Liver (tissue), 9 donors: ENCODE data around the gene NCKIPSD. TPM values are rescaled to one million over a fixed set of nuclear protein-coding genes. Genes with fewer than 3 reads are reported as not detected.

Experiments
- DNase-seq: peaks from one replicate; pipeline ENCODE4 v3.0.0-alpha.2; 2017; ENCODE audit warnings: low spot score
- H3K27ac ChIP-seq, 2 donors: one replicate each; pipeline ENCODE4 v1.7.0; 2013; ENCODE audit warnings: inconsistent platforms in 2 of 2, low read length in 2 of 2, control low read depth in 1 of 2, low read depth in 1 of 2, mild to moderate bottlenecking in 1 of 2
- H3K27me3 ChIP-seq, 4 donors: one replicate each; pipeline versions ENCODE4 v1.6.1 to v1.7.0; 2013; ENCODE audit warnings: low read length in 3 of 4, inconsistent platforms in 1 of 4, mild to moderate bottlenecking in 1 of 4, moderate library complexity in 1 of 4; ENCODE audit not compliant: control insufficient read depth in 4 of 4, insufficient read depth in 4 of 4
- H3K36me3 ChIP-seq, 4 donors: one replicate each; pipeline versions ENCODE4 v1.6.1 to v1.7.0; 2013; ENCODE audit warnings: low read length in 3 of 4, mild to moderate bottlenecking in 3 of 4, low read depth in 1 of 4, moderate library complexity in 1 of 4; ENCODE audit not compliant: control insufficient read depth in 4 of 4, insufficient read depth in 3 of 4
- H3K4me1 ChIP-seq, 4 donors: one replicate each; pipeline versions ENCODE4 v1.6.1 to v1.7.0; 2013; ENCODE audit warnings: low read length in 3 of 4, mild to moderate bottlenecking in 3 of 4, moderate library complexity in 1 of 4; ENCODE audit not compliant: control insufficient read depth in 4 of 4, insufficient read depth in 4 of 4
- H3K4me3 ChIP-seq, 3 donors: one replicate each; pipeline versions ENCODE4 v1.6.1 to v1.7.0; 2013; ENCODE audit warnings: low read length in 3 of 3, control low read depth in 1 of 3, low read depth in 1 of 3, mild to moderate bottlenecking in 1 of 3
- H3K9ac ChIP-seq, 2 donors: one replicate each; pipeline ENCODE4 v1.7.0; 2013; ENCODE audit warnings: low read length in 2 of 2, mild to moderate bottlenecking in 2 of 2, moderate library complexity in 2 of 2, control low read depth in 1 of 2, low read depth in 1 of 2
- H3K9me3 ChIP-seq, 4 donors: one replicate each; pipeline versions ENCODE4 v1.6.1 to v1.7.0; 2013; ENCODE audit warnings: low read length in 3 of 4; ENCODE audit not compliant: control insufficient read depth in 4 of 4
- EGR1 ChIP-seq, 2 donors: IDR thresholded peaks; 2 replicates each; pipeline ENCODE4 v1.6.1; 2016 to 2018; ENCODE audit warnings: antibody characterized with exemption in 2 of 2, low read depth in 2 of 2
- FOXA1 ChIP-seq: IDR thresholded peaks from 2 replicates; pipeline ENCODE4 v1.6.1; 2016; ENCODE audit warnings: antibody characterized with exemption
- FOXA2 ChIP-seq: IDR thresholded peaks from 2 replicates; pipeline ENCODE4 v1.6.1; 2016; ENCODE audit warnings: antibody characterized with exemption
- GABPA ChIP-seq, 2 donors: IDR thresholded peaks in 1 of 2; conservative IDR thresholded peaks in 1 of 2; 2 replicates each; pipeline ENCODE4 v1.6.1; 2016; ENCODE audit warnings: antibody characterized with exemption in 2 of 2, mild to moderate bottlenecking in 1 of 2, moderate library complexity in 1 of 2
- HNF4A ChIP-seq, 2 donors: conservative IDR thresholded peaks; 2 replicates each; pipeline ENCODE4 v1.6.1; 2016; ENCODE audit warnings: antibody characterized with exemption in 2 of 2, mild to moderate bottlenecking in 2 of 2
- HNF4G ChIP-seq: IDR thresholded peaks from 2 replicates; pipeline ENCODE4 v1.6.1; 2016; ENCODE audit warnings: antibody characterized with exemption
- JUND ChIP-seq, 2 donors: IDR thresholded peaks; 2 replicates each; pipeline ENCODE4 v1.6.1; 2016; ENCODE audit warnings: antibody characterized with exemption in 2 of 2
- MAX ChIP-seq: IDR thresholded peaks from 2 replicates; pipeline ENCODE4 v1.6.1; 2016; ENCODE audit warnings: antibody characterized with exemption
- NR2F2 ChIP-seq: IDR thresholded peaks from 2 replicates; pipeline ENCODE4 v1.6.1; 2016; ENCODE audit warnings: antibody characterized with exemption
- RAD21 ChIP-seq, 2 donors: IDR thresholded peaks; 2 replicates each; pipeline ENCODE4 v1.6.1; 2016; ENCODE audit warnings: antibody characterized with exemption in 2 of 2, mild to moderate bottlenecking in 2 of 2
- RXRA ChIP-seq, 2 donors: IDR thresholded peaks; 2 replicates each; pipeline ENCODE4 v1.6.1; 2017 to 2018; ENCODE audit warnings: antibody characterized with exemption in 2 of 2, mild to moderate bottlenecking in 1 of 2
- SP1 ChIP-seq: IDR thresholded peaks from 2 replicates; pipeline ENCODE4 v1.6.1; 2018; ENCODE audit warnings: antibody characterized with exemption, mild to moderate bottlenecking
- TAF1 ChIP-seq: conservative IDR thresholded peaks from 2 replicates; pipeline ENCODE4 v1.6.1; 2016; ENCODE audit warnings: antibody characterized with exemption, mild to moderate bottlenecking
- YY1 ChIP-seq: IDR thresholded peaks from 2 replicates; pipeline ENCODE4 v1.6.1; 2016; ENCODE audit warnings: antibody characterized with exemption, mild to moderate bottlenecking
- WGBS: extraction: QIAGEN DNeasy Blood & Tissue Kit; methylation state at CpG from one replicate; pipeline ENCODE4 v1.1.7; 2013; 5-methylcytosine and 5-hydroxymethylcytosine counted together
- polyA plus RNA-seq, 2 donors: library from polyadenylated mRNA; stranded (reverse) in 1 of 2; unstranded in 1 of 2; fragments of 200-250 nt in 1 of 2; fragments of >200 nt in 1 of 2; fragmentation: Nextera tagmentation in 1 of 2; extraction: Ambion mirVana in 1 of 2; gene quantifications; one replicate each; pipeline versions ENCODE4 v1.2.1 to v1.2.3, GENCODE V29; 2013 to 2015
- total RNA-seq, 2 donors: library from RNA; depleted of rRNA; stranded (reverse); fragments of >200 nt; gene quantifications; one replicate each; pipeline ENCODE4 v1.2.3, GENCODE V29; 2014
- TF ChIP-seq, protein P1 (sequence below): IDR thresholded peaks from 2 replicates; pipeline ENCODE4 v1.6.1; 2016; ENCODE audit warnings: antibody characterized with exemption
- TF ChIP-seq, protein P2 (sequence below): IDR thresholded peaks from 2 replicates; pipeline ENCODE4 v1.6.1; 2016; ENCODE audit warnings: antibody characterized with exemption
- TF ChIP-seq, protein P3 (sequence below): IDR thresholded peaks from 2 replicates; pipeline ENCODE4 v1.6.1; 2016; ENCODE audit warnings: antibody characterized with exemption, mild to moderate bottlenecking
- TF ChIP-seq, protein P4 (sequence below): fragments of 150-350 bp; IDR thresholded peaks from 2 replicates; pipeline ENCODE4 v1.5.1; 2017; ENCODE audit warnings: improper control_type of control experiment, low read depth, low read length; ENCODE audit not compliant: missing input control
- donor health status: healthy.
- donor health status: healthy.
- donor health status: healthy.
- donor health status: healthy.
- donor health status: healthy.

The NCKIPSD gene
- total and polyA plus RNA-seq, 4 donors = 5.9 to 12.9 (median 8.7) TPM

DNA sequence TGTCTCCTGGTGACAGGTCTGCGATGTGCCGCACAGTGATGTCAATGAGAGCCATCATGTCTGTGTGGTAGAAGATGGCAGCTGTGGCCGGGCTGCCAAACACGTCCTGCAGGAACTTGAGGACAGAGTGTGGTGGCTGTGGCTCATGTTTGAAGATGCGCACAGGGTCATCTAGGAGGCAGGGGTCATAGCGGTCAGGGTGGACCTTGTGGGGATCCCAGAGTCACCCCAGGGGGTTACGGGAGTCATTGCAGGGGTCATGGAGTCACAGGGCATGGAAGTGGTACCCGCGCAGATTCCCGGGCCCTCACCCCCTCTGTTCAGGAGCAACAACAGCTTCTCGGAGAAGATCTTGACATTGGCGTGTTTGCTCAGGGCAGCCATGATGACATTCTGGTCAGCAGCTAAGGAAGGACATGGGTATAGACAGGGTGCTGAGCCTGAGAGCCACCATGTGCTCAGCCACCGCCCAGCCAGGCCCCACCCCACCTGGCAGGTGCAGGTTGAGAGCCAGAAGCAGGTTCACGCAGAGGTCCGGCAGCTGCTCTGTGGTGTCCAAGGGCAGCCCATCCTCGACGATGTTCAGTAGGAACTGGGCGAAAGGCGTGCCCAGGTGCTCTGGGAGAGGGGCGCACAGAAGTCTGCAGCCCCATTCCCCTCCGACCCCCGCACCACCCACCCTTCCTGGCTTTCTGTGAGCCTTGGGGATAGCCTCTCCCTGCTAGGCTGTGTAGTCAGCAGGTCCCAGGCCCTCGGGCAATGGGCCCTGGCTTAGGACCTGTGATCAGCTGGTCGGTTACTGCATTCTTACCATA, 6.9 kb downstream of the NCKIPSD start (continued):
- TF ChIP-seq, protein P1, sequence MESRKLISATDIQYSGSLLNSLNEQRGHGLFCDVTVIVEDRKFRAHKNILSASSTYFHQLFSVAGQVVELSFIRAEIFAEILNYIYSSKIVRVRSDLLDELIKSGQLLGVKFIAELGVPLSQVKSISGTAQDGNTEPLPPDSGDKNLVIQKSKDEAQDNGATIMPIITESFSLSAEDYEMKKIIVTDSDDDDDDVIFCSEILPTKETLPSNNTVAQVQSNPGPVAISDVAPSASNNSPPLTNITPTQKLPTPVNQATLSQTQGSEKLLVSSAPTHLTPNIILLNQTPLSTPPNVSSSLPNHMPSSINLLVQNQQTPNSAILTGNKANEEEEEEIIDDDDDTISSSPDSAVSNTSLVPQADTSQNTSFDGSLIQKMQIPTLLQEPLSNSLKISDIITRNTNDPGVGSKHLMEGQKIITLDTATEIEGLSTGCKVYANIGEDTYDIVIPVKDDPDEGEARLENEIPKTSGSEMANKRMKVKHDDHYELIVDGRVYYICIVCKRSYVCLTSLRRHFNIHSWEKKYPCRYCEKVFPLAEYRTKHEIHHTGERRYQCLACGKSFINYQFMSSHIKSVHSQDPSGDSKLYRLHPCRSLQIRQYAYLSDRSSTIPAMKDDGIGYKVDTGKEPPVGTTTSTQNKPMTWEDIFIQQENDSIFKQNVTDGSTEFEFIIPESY = no peak
- no peak for TF ChIP-seq HNF4G

- no peak for DNase-seq
- TF ChIP-seq EGR1 (IDR thresholded peaks at IDR 0.05; ENCODE audit: low read depth in 2 of 2) (no peak), NR2F2 (no peak), TAF1 (no peak), GABPA (IDR thresholded peaks at IDR 0.05 in 1 of 2, conservative IDR thresholded peaks at IDR 0.05 in 1 of 2) (no peak), JUND (IDR thresholded peaks at IDR 0.05) (no peak), MAX (no peak), HNF4A (conservative IDR thresholded peaks at IDR 0.05) (no peak), SP1 (no peak), HNF4G (no peak), YY1 (no peak), RAD21 (IDR thresholded peaks at IDR 0.05) (no peak), RXRA (IDR thresholded peaks at IDR 0.05) (no peak), FOXA1 (no peak), FOXA2 (no peak)
- TF ChIP-seq, protein P2, sequence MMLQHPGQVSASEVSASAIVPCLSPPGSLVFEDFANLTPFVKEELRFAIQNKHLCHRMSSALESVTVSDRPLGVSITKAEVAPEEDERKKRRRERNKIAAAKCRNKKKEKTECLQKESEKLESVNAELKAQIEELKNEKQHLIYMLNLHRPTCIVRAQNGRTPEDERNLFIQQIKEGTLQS = no peak
- TF ChIP-seq, protein P3, sequence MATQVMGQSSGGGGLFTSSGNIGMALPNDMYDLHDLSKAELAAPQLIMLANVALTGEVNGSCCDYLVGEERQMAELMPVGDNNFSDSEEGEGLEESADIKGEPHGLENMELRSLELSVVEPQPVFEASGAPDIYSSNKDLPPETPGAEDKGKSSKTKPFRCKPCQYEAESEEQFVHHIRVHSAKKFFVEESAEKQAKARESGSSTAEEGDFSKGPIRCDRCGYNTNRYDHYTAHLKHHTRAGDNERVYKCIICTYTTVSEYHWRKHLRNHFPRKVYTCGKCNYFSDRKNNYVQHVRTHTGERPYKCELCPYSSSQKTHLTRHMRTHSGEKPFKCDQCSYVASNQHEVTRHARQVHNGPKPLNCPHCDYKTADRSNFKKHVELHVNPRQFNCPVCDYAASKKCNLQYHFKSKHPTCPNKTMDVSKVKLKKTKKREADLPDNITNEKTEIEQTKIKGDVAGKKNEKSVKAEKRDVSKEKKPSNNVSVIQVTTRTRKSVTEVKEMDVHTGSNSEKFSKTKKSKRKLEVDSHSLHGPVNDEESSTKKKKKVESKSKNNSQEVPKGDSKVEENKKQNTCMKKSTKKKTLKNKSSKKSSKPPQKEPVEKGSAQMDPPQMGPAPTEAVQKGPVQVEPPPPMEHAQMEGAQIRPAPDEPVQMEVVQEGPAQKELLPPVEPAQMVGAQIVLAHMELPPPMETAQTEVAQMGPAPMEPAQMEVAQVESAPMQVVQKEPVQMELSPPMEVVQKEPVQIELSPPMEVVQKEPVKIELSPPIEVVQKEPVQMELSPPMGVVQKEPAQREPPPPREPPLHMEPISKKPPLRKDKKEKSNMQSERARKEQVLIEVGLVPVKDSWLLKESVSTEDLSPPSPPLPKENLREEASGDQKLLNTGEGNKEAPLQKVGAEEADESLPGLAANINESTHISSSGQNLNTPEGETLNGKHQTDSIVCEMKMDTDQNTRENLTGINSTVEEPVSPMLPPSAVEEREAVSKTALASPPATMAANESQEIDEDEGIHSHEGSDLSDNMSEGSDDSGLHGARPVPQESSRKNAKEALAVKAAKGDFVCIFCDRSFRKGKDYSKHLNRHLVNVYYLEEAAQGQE = no peak
- TF ChIP-seq, protein P4, sequence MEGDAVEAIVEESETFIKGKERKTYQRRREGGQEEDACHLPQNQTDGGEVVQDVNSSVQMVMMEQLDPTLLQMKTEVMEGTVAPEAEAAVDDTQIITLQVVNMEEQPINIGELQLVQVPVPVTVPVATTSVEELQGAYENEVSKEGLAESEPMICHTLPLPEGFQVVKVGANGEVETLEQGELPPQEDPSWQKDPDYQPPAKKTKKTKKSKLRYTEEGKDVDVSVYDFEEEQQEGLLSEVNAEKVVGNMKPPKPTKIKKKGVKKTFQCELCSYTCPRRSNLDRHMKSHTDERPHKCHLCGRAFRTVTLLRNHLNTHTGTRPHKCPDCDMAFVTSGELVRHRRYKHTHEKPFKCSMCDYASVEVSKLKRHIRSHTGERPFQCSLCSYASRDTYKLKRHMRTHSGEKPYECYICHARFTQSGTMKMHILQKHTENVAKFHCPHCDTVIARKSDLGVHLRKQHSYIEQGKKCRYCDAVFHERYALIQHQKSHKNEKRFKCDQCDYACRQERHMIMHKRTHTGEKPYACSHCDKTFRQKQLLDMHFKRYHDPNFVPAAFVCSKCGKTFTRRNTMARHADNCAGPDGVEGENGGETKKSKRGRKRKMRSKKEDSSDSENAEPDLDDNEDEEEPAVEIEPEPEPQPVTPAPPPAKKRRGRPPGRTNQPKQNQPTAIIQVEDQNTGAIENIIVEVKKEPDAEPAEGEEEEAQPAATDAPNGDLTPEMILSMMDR = no peak
- Histone ChIP-seq H3K9ac (no peak overlapping the region), H3K27ac (no peak overlapping the region), H3K36me3 (peaks cover 12 to 65% (median 20%) of the 10 kb centered on the region in 4 donors), H3K27me3 (no peaks in the 10 kb centered on the region), H3K4me3 (no peak overlapping the region), H3K4me1 (peaks cover 0 to 5% (median 2%) of the 10 kb centered on the region in 4 donors), H3K9me3 (no peaks in the 10 kb centered on the region)
- WGBS = 93% methylated on average over 4 of the region's 4 CpGs
Observed at GRCh38 chr3:48678056-48678455, 7.7 kb downstream of the NCKIPSD start.
